IMR-90 (cell line): Measurements from ENCODE around the gene SFSWAP. TPM values are rescaled to one million over a fixed set of nuclear protein-coding genes. Genes with fewer than 3 reads are reported as not detected.

Source experiments
- ATAC-seq: fragments of 200-7000 bp; cut with Tn5 transposase; 2 replicates; pipeline ENCODE4 v1.9.1; 2020; ENCODE audit warnings: low read depth, mild to moderate bottlenecking, moderate library complexity
- BruUV-seq: library from RNA; stranded (reverse); fragments of 400-500 nt; replicated peaks from 2 replicates; lab custom pipeline; 2021; lab: Mats Ljungman, UMichigan
- CTCF ChIA-PET: fragments of 300-600 bp; formaldehyde crosslinking; extraction: SDS; loops from one replicate; lab custom pipeline; 2021; ENCODE audit warnings: antibody characterized with exemption; lab: Yijun Ruan, JAX
- POLR2A ChIA-PET: fragments of 300-600 bp; sonication (Branson Sonifier 250); formaldehyde crosslinking; loops from one replicate; lab custom pipeline; 2022; ENCODE audit warnings: antibody characterized with exemption; ENCODE audit not compliant: unreplicated experiment; lab: Charles Lee
- DNase-seq: peaks from one replicate; pipeline ENCODE4 v3.0.0; 2013
- H2AFZ ChIP-seq: replicated peaks from 2 replicates; pipeline ENCODE3; 2013; ENCODE audit warnings: low read length, mild to moderate bottlenecking; ENCODE audit not compliant: poor library complexity
- H2AK5ac ChIP-seq: 2 replicates; pipeline ENCODE4 v1.6.1; 2013; ENCODE audit warnings: low read depth, low read length, inconsistent platforms
- H2AK9ac ChIP-seq: replicated peaks from 2 replicates; pipeline ENCODE3; 2013; ENCODE audit warnings: mild to moderate bottlenecking, low read depth, low read length, moderate library complexity; ENCODE audit not compliant: poor library complexity
- H2BK120ac ChIP-seq: 2 replicates; pipeline ENCODE4 v1.6.1; 2013; ENCODE audit warnings: low read depth, low read length, inconsistent platforms
- H2BK15ac ChIP-seq: 3 replicates; pipeline ENCODE4 v1.6.1; 2013; ENCODE audit warnings: low read depth, low read length, inconsistent platforms
- H2BK20ac ChIP-seq: 2 replicates; pipeline ENCODE4 v1.6.1; 2013; ENCODE audit warnings: low read depth, mild to moderate bottlenecking, inconsistent platforms, low read length, moderate library complexity
- H2BK5ac ChIP-seq: 2 replicates; pipeline ENCODE4 v1.6.1; 2013; ENCODE audit warnings: mild to moderate bottlenecking, low read depth, low read length, inconsistent platforms; ENCODE audit not compliant: poor library complexity, severe bottlenecking
- H3K14ac ChIP-seq: replicated peaks from 2 replicates; pipeline ENCODE4 v1.6.1; 2013; ENCODE audit warnings: low read depth, low read length, inconsistent platforms
- H3K18ac ChIP-seq: 2 replicates; pipeline ENCODE4 v1.6.1; 2013; ENCODE audit warnings: low read depth, low read length, control low read depth
- H3K23ac ChIP-seq: 2 replicates; pipeline ENCODE4 v1.6.1; 2013; ENCODE audit warnings: low read depth, low read length, inconsistent platforms
- H3K27ac ChIP-seq: 2 replicates; pipeline ENCODE4 v1.5.1; 2013; ENCODE audit warnings: mild to moderate bottlenecking, control low read depth, low read length; ENCODE audit not compliant: insufficient read depth
- H3K27me3 ChIP-seq: 2 replicates; pipeline ENCODE4 v1.6.1; 2013; ENCODE audit warnings: low read length; ENCODE audit not compliant: control insufficient read depth, insufficient read depth
- H3K36me3 ChIP-seq: 2 replicates; pipeline ENCODE4 v1.6.1; 2013; ENCODE audit warnings: low read length, mixed read lengths; ENCODE audit not compliant: control insufficient read depth, insufficient read depth
- H3K4ac ChIP-seq: 2 replicates; pipeline ENCODE4 v1.6.1; 2013; ENCODE audit warnings: low read depth, low read length, inconsistent platforms
- H3K4me1 ChIP-seq: 2 replicates; pipeline ENCODE4 v1.6.1; 2013; ENCODE audit warnings: low read length, mixed read lengths; ENCODE audit not compliant: control insufficient read depth, insufficient read depth
- H3K4me2 ChIP-seq: 2 replicates; pipeline ENCODE4 v1.6.1; 2013; ENCODE audit warnings: low read depth, mild to moderate bottlenecking, control low read depth, low read length, moderate library complexity
- H3K4me3 ChIP-seq: 2 replicates; pipeline ENCODE4 v1.5.1; 2013; ENCODE audit warnings: low read depth, mild to moderate bottlenecking, control low read depth, low read length, moderate library complexity; ENCODE audit not compliant: insufficient read depth
- H3K56ac ChIP-seq: 2 replicates; pipeline ENCODE4 v1.6.1; 2013; ENCODE audit warnings: low read length, inconsistent platforms; ENCODE audit not compliant: insufficient read depth; ENCODE audit errors: extremely low read depth
- H3K79me1 ChIP-seq, 2 experiments: 2 replicates each; pipeline ENCODE4 v1.6.1; 2013; ENCODE audit warnings: low read length in 2 of 2, inconsistent platforms in 1 of 2, low read depth in 1 of 2
- H3K9ac ChIP-seq: 2 replicates; pipeline ENCODE4 v1.6.1; 2013; ENCODE audit warnings: low read depth, low read length, control low read depth
- H3K9me1 ChIP-seq: 2 replicates; pipeline ENCODE4 v1.6.1; 2013; ENCODE audit warnings: low read length, inconsistent platforms; ENCODE audit not compliant: insufficient read depth
- H3K9me3 ChIP-seq: 2 replicates; pipeline ENCODE4 v1.6.1; 2013; ENCODE audit warnings: low read length; ENCODE audit not compliant: control insufficient read depth, insufficient read depth
- H4K20me1 ChIP-seq: 2 replicates; pipeline ENCODE4 v1.6.1; 2013; ENCODE audit warnings: low read length, inconsistent platforms; ENCODE audit not compliant: insufficient read depth
- H4K5ac ChIP-seq: 2 replicates; pipeline ENCODE4 v1.6.1; 2013; ENCODE audit warnings: mild to moderate bottlenecking, low read depth, low read length, control low read depth
- H4K8ac ChIP-seq, 2 experiments: 2 replicates each; pipeline ENCODE4 v1.6.1; 2013; ENCODE audit warnings: low read depth in 2 of 2, low read length in 2 of 2, control low read depth in 1 of 2, inconsistent platforms in 1 of 2
- H4K91ac ChIP-seq: 2 replicates; pipeline ENCODE4 v1.6.1; 2013; ENCODE audit warnings: low read depth, low read length, inconsistent platforms; ENCODE audit not compliant: insufficient read depth
- BHLHE40 ChIP-seq: fragments of 150-350 bp; IDR thresholded peaks from 2 replicates; pipeline ENCODE4 v1.6.1; 2016; ENCODE audit warnings: mild to moderate bottlenecking, low read depth, low read length
- CEBPB ChIP-seq: IDR thresholded peaks from 2 replicates; pipeline ENCODE4 v1.6.1; 2012; ENCODE audit warnings: low read depth, low read length, improper control_type of control experiment
- MAFK ChIP-seq: IDR thresholded peaks from 2 replicates; pipeline ENCODE4 v1.6.1; 2012; ENCODE audit warnings: low read depth, low read length, improper control_type of control experiment
- MAZ ChIP-seq: IDR thresholded peaks from 2 replicates; pipeline ENCODE4 v1.6.1; 2012; ENCODE audit warnings: low read depth, mild to moderate bottlenecking, low read length, improper control_type of control experiment, moderate library complexity, borderline replicate concordance
- MXI1 ChIP-seq: IDR thresholded peaks from 2 replicates; pipeline ENCODE4 v1.6.1; 2012; ENCODE audit warnings: low read depth, mild to moderate bottlenecking, low read length, moderate library complexity, borderline replicate concordance
- NFE2L2 ChIP-seq: fragments of 150-350 bp; IDR thresholded peaks from 2 replicates; pipeline ENCODE4 v1.6.1; 2016; ENCODE audit warnings: low read depth, mild to moderate bottlenecking, low read length
- POLR2A ChIP-seq: IDR thresholded peaks from 2 replicates; pipeline ENCODE4 v1.6.1; 2012; ENCODE audit warnings: mild to moderate bottlenecking, low read depth, low read length
- RFX5 ChIP-seq: IDR thresholded peaks from 2 replicates; pipeline ENCODE4 v1.8.0; 2012; ENCODE audit warnings: low read depth, mild to moderate bottlenecking, low read length, moderate library complexity
- WGBS, 2 experiments: methylation state at CpG; one replicate each; pipeline versions ENCODE4 v1.1.5 to v1.1.7; 2013; ENCODE audit warnings: missing lambda C conversion rate in 2 of 2; ENCODE audit not compliant: insufficient read length in 1 of 2; ENCODE audit errors: extremely low coverage in 2 of 2; 5-methylcytosine and 5-hydroxymethylcytosine counted together
- dilution Hi-C: fragments of 300-500 bp; cut with HindIII; formaldehyde crosslinking; loops from one replicate; pipeline ENCODE4 v1.14.3; 2018; ENCODE audit warnings: low sequenced_read_pairs; ENCODE audit not compliant: unreplicated experiment
- in situ Hi-C: fragments of 300-500 bp; cut with MboI; formaldehyde crosslinking; loops from 3 replicates; pipeline ENCODE4 v1.14.3; 2019; ENCODE audit warnings: low sequenced_read_pairs, inconsistent platforms, mixed read lengths
- intact Hi-C: fragments of 100-400 bp; cut with micrococcal nuclease; formaldehyde crosslinking; loops from 2 replicates; pipeline ENCODE4 v1.10.0; 2022
- polyA plus RNA-seq, 3 experiments: library from polyadenylated mRNA; depleted of rRNA; stranded (reverse); fragments of >200 nt; gene quantifications; 2 replicates each; pipeline ENCODE4 v1.2.3, GENCODE V29; 2012; ENCODE audit warnings: low replicate concordance in 1 of 3
- total RNA-seq: library from RNA; depleted of rRNA; stranded (reverse); fragments of >200 nt; gene quantifications from 2 replicates; pipeline ENCODE4 v1.2.3, GENCODE V29; 2012
- TF ChIP-seq, protein P1 (sequence below): conservative IDR thresholded peaks from 2 replicates; pipeline ENCODE4 v1.5.1; 2012; ENCODE audit warnings: mild to moderate bottlenecking, low read depth, low read length, improper control_type of control experiment
- TF ChIP-seq, protein P2 (sequence below): fragments of 150-350 bp; IDR thresholded peaks from 2 replicates; pipeline ENCODE4 v1.6.1; 2016; ENCODE audit warnings: low read depth, mild to moderate bottlenecking, low read length, moderate library complexity, borderline replicate concordance

The SFSWAP gene
- total and polyA plus RNA-seq, 2 of the 4 experiments (the other 2 are of a cell fraction) = 19.7 to 22.4 TPM

DNA sequence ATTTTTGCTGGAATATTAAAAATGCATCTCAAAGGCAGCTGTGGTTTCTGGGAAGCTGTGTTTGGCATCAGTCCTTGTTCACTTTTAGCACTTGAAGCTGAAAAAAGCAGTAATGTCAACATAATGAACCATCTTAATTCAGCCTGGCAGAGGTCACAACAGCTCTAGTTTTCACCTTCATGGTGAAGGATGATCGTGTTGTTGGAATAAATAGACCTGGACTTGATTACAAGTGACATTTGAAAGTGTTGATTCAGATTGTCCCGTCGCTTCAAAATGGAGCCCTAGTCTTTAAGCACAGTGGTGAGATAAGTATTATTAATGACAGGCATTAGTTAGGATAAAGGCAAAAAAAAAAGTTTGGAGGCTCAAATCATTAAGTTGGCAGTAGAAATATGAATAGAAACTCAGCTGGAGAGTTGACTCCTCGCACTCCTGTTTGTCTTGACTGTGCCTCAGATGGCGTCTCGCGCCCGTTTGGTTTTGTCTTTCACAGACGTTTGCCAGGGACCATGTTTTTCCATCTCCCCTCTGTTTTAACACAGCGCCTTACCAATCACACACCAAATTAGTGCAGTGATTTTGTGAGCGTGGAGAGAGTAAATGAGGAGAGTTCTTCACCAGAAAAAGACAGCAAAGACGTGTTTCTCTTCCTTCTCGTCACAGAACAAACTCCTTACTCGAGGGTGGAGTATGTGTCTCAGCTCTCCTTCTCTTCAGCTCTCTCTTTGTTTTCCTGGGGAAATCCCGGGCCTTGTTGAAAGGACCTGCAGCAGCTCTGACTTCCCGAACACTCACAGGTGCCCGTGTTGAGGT lies 63.9 kb downstream of the SFSWAP start:
- H2BK120ac ChIP-seq = no peak overlapping the region
- H2BK5ac ChIP-seq = no peak overlapping the region
- POLR2A ChIA-PET = no interaction called here
- no peak for ATAC-seq
- H3K4me3 ChIP-seq = no peak overlapping the region
- dilution Hi-C loops = no loop called here
- no peak overlapping the region for H3K27ac ChIP-seq
- no peak overlapping the region for H2AK9ac ChIP-seq
- H3K4me1 ChIP-seq = no peaks in the 10 kb centered on the region
- no TSS peak for BruUV-seq
- in situ Hi-C loops = no loop called here
- no peak overlapping the region for H3K4me2 ChIP-seq
- H3K27me3 ChIP-seq = no peaks in the 10 kb centered on the region
- H4K8ac ChIP-seq = no peak overlapping the region
- WGBS, 2 experiments = 88% methylated on average over 4 of the region's 17 CpGs; no CpG with 5 or more reads in 1 of the 2 experiments
- intact Hi-C loops = no loop called here
- no peak for DNase-seq
- H2BK20ac ChIP-seq = no peak overlapping the region
- no peaks in the 10 kb centered on the region for H3K9me1 ChIP-seq
- no peak overlapping the region for H2AK5ac ChIP-seq
- H4K91ac ChIP-seq = no peak overlapping the region
- no peak overlapping the region for H3K9ac ChIP-seq
- H3K18ac ChIP-seq = no peak overlapping the region
- no peak overlapping the region for H3K23ac ChIP-seq
- peaks cover 3 to 8% of the 10 kb centered on the region in 2 experiments; a peak in 3 of 4 replicates for H3K79me1 ChIP-seq
- H3K36me3 ChIP-seq = peaks cover 42% of the 10 kb centered on the region
- no peak overlapping the region for H2AFZ ChIP-seq
- no peaks in the 10 kb centered on the region for H4K20me1 ChIP-seq
- no peaks in the 10 kb centered on the region for H3K9me3 ChIP-seq
- H4K5ac ChIP-seq = no peak overlapping the region
- TF ChIP-seq MAFK (no peak), MAZ (no peak), RFX5 (no peak), MXI1 (no peak), BHLHE40 (no peak), NFE2L2 (no peak), POLR2A (no peak), CEBPB (no peak)
- TF ChIP-seq, protein P1, sequence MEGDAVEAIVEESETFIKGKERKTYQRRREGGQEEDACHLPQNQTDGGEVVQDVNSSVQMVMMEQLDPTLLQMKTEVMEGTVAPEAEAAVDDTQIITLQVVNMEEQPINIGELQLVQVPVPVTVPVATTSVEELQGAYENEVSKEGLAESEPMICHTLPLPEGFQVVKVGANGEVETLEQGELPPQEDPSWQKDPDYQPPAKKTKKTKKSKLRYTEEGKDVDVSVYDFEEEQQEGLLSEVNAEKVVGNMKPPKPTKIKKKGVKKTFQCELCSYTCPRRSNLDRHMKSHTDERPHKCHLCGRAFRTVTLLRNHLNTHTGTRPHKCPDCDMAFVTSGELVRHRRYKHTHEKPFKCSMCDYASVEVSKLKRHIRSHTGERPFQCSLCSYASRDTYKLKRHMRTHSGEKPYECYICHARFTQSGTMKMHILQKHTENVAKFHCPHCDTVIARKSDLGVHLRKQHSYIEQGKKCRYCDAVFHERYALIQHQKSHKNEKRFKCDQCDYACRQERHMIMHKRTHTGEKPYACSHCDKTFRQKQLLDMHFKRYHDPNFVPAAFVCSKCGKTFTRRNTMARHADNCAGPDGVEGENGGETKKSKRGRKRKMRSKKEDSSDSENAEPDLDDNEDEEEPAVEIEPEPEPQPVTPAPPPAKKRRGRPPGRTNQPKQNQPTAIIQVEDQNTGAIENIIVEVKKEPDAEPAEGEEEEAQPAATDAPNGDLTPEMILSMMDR = no peak
- TF ChIP-seq, protein P2, sequence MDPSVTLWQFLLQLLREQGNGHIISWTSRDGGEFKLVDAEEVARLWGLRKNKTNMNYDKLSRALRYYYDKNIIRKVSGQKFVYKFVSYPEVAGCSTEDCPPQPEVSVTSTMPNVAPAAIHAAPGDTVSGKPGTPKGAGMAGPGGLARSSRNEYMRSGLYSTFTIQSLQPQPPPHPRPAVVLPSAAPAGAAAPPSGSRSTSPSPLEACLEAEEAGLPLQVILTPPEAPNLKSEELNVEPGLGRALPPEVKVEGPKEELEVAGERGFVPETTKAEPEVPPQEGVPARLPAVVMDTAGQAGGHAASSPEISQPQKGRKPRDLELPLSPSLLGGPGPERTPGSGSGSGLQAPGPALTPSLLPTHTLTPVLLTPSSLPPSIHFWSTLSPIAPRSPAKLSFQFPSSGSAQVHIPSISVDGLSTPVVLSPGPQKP = no peak
- H3K14ac ChIP-seq = no peak overlapping the region
- CTCF ChIA-PET = no interaction called here
- H2BK15ac ChIP-seq = no peak overlapping the region
- H3K4ac ChIP-seq = no peak overlapping the region
- no peak overlapping the region for H3K56ac ChIP-seq
